ENCODE results near the gene MPHOSPH6.
"Not testable (repeated sequence)": the region's sequence is repeated elsewhere in the genome, so short reads cannot be mapped to it uniquely, and the experiment has no call there.

Gene MPHOSPH6

GRCh38 chr16:82169861-82170845 is at the start of gene MPHOSPH6:
MPHOSPH6 (minus strand) TSS chr16:82170224; CDS start chr16:82170175, 49 bp downstream.
- peak; percentile 12 for DNase-seq

- DNase-seq: no peak
Measured at GRCh38 chr16:82219298-82219697, 49.3 kb upstream of the MPHOSPH6 start.

- not testable (repeated sequence) for DNase-seq
Measured at GRCh38 chr16:82209314-82209713, 39.3 kb upstream of the MPHOSPH6 start.

- DNase-seq: no peak
Measured at GRCh38 chr16:82203198-82203597, 33.2 kb upstream of the MPHOSPH6 start.

GRCh38 chr16:82201926-82202325 is 31.9 kb upstream of the MPHOSPH6 start:
- DNase-seq: no peak

GRCh38 chr16:82201351-82201750 is 31.3 kb upstream of the MPHOSPH6 start:
- DNase-seq: no peak

GRCh38 chr16:82199209-82199608 is 29.2 kb upstream of the MPHOSPH6 start:
- DNase-seq: no peak

GRCh38 chr16:82197540-82198240 is 27.7 kb upstream of the MPHOSPH6 start:
- no peak for DNase-seq

GRCh38 chr16:82195917-82196494 is 26.0 kb upstream of the MPHOSPH6 start:
- no peak for DNase-seq

GRCh38 chr16:82194086-82194485 is 24.1 kb upstream of the MPHOSPH6 start:
- DNase-seq: no peak

GRCh38 chr16:82192665-82193064 is 22.6 kb upstream of the MPHOSPH6 start:
- no peak for DNase-seq

GRCh38 chr16:82190386-82190785 is 20.4 kb upstream of the MPHOSPH6 start:
- no peak for DNase-seq

GRCh38 chr16:82187829-82188228 is 17.8 kb upstream of the MPHOSPH6 start:
- DNase-seq: no peak

- DNase-seq: no peak
Measured at GRCh38 chr16:82185012-82185411, 15.0 kb upstream of the MPHOSPH6 start.

GRCh38 chr16:82184213-82184612 is 14.2 kb upstream of the MPHOSPH6 start:
- no peak for DNase-seq

- DNase-seq: no peak
Measured at GRCh38 chr16:82183004-82183397, 13.0 kb upstream of the MPHOSPH6 start.

GRCh38 chr16:82182266-82183003 is 12.4 kb upstream of the MPHOSPH6 start:
- DNase-seq: no peak

GRCh38 chr16:82181461-82182185 is 11.6 kb upstream of the MPHOSPH6 start:
- peak; percentile 67 for DNase-seq

GRCh38 chr16:82178352-82178751 is 8.3 kb upstream of the MPHOSPH6 start:
- DNase-seq: no peak

GRCh38 chr16:82177555-82177954 is 7.5 kb upstream of the MPHOSPH6 start:
- no peak for DNase-seq

- no peak for DNase-seq
Measured at GRCh38 chr16:82176204-82176603, 6.2 kb upstream of the MPHOSPH6 start.

- DNase-seq: no peak
Measured at GRCh38 chr16:82175627-82176026, 5.6 kb upstream of the MPHOSPH6 start.
